Activated T-helper 2 cell treated with anti-CD3 and anti-CD28 coated beads, Interferon-gamma antibody, Interleukin-2, Interleukin-4, amounts not matched to agents 10 μg/mL and 5 μg/mL and 100 μg/mL, durations not matched to agents 14 hours and 24 hours and 36 hours (primary cell): ENCODE results near the gene HS3ST3B1. TPM values are rescaled to one million over a fixed set of nuclear protein-coding genes. Genes with fewer than 3 reads are reported as not detected.

ENCODE experiments used
- DNase-seq: peaks from one replicate; pipeline ENCODE4 v3.0.0; 2021; ENCODE audit warnings: low spot score
- H3K27ac Mint-ChIP-seq: one replicate; pipeline ENCODE4 v1.8.0; 2021; ENCODE audit warnings: mixed read lengths
- H3K27me3 Mint-ChIP-seq: one replicate; pipeline ENCODE4 v1.8.0; 2021; ENCODE audit warnings: low read depth, mixed read lengths
- H3K36me3 Mint-ChIP-seq: one replicate; pipeline ENCODE4 v1.8.0; 2021; ENCODE audit warnings: low read depth, mixed read lengths
- H3K4me1 Mint-ChIP-seq: one replicate; pipeline ENCODE4 v1.8.0; 2021; ENCODE audit warnings: low read depth, mixed read lengths
- H3K4me3 Mint-ChIP-seq: one replicate; pipeline ENCODE4 v1.8.0; 2021; ENCODE audit warnings: low read depth, mild to moderate bottlenecking, moderate library complexity, mixed read lengths
- H3K9me3 Mint-ChIP-seq: one replicate; pipeline ENCODE4 v1.8.0; 2021; ENCODE audit warnings: mixed read lengths
- intact Hi-C: fragments of 100-400 bp; cut with micrococcal nuclease; formaldehyde crosslinking; loops from one replicate; pipeline ENCODE4 v1.15.1; 2023
- total RNA-seq: library from RNA; stranded (reverse); gene quantifications from 2 replicates; pipeline ENCODE4 v1.2.3, GENCODE V29; 2022

Gene HS3ST3B1
- total RNA-seq, 1 donor from 2014 or later = 8.6 TPM

GRCh38 chr17:14354807-14355206 lies 53.9 kb downstream of the HS3ST3B1 start:
- intact Hi-C loops = no loop called here
- no peaks in the 10 kb centered on the region for H3K9me3 Mint-ChIP-seq
- no peak for DNase-seq
- H3K27ac Mint-ChIP-seq = no peak overlapping the region
- no peak overlapping the region for H3K4me3 Mint-ChIP-seq
- H3K36me3 Mint-ChIP-seq = peaks cover 6% of the 10 kb centered on the region
- H3K27me3 Mint-ChIP-seq = no peaks in the 10 kb centered on the region
- peaks cover 9% of the 10 kb centered on the region for H3K4me1 Mint-ChIP-seq

- DNase-seq = no peak
- Mint-ChIP-seq H3K27ac (no peak overlapping the region), H3K4me1 (peaks cover 9% of the 10 kb centered on the region), H3K36me3 (no peaks in the 10 kb centered on the region), H3K4me3 (no peak overlapping the region), H3K27me3 (no peaks in the 10 kb centered on the region), H3K9me3 (no peaks in the 10 kb centered on the region)
- intact Hi-C loops = no loop called here
These were observed 54.7 kb downstream of the HS3ST3B1 start for GRCh38 chr17:14355556-14355955.

- Mint-ChIP-seq H3K27ac (no peak overlapping the region), H3K4me1 (peaks cover 5% of the 10 kb centered on the region), H3K36me3 (no peaks in the 10 kb centered on the region), H3K9me3 (no peaks in the 10 kb centered on the region), H3K27me3 (no peaks in the 10 kb centered on the region), H3K4me3 (no peak overlapping the region)
- intact Hi-C loops = no loop called here
- DNase-seq = no peak
These were observed 58.5 kb downstream of the HS3ST3B1 start for GRCh38 chr17:14359163-14360020.

GRCh38 chr17:14360856-14361255 lies 60.0 kb downstream of the HS3ST3B1 start:
- no peaks in the 10 kb centered on the region for H3K36me3 Mint-ChIP-seq

GRCh38 chr17:14361470-14361869 lies 60.6 kb downstream of the HS3ST3B1 start:
- H3K4me3 Mint-ChIP-seq = no peak overlapping the region
- H3K27me3 Mint-ChIP-seq = no peaks in the 10 kb centered on the region
- intact Hi-C loops = no loop called here
- no peaks in the 10 kb centered on the region for H3K36me3 Mint-ChIP-seq
- H3K9me3 Mint-ChIP-seq = no peaks in the 10 kb centered on the region
- H3K4me1 Mint-ChIP-seq = peaks cover 5% of the 10 kb centered on the region
- H3K27ac Mint-ChIP-seq = no peak overlapping the region
- no peak for DNase-seq

More at GRCh38 chr17:14360856-14361255, 60.0 kb downstream of the HS3ST3B1 start:
- H3K27ac Mint-ChIP-seq = no peak overlapping the region
- H3K4me1 Mint-ChIP-seq = peaks cover 5% of the 10 kb centered on the region
- DNase-seq = no peak
- intact Hi-C loops = no loop called here
- H3K9me3 Mint-ChIP-seq = no peaks in the 10 kb centered on the region
- no peaks in the 10 kb centered on the region for H3K27me3 Mint-ChIP-seq
- no peak overlapping the region for H3K4me3 Mint-ChIP-seq

- Mint-ChIP-seq H3K9me3 (no peaks in the 10 kb centered on the region), H3K27me3 (no peaks in the 10 kb centered on the region), H3K36me3 (no peaks in the 10 kb centered on the region), H3K4me1 (peaks cover 5% of the 10 kb centered on the region), H3K27ac (no peak overlapping the region), H3K4me3 (no peak overlapping the region)
- intact Hi-C loops = no loop called here
- DNase-seq = no peak
These were observed 61.1 kb downstream of the HS3ST3B1 start for GRCh38 chr17:14361945-14362508.

GRCh38 chr17:14366199-14366598 lies 65.3 kb downstream of the HS3ST3B1 start:
- Mint-ChIP-seq H3K36me3 (no peaks in the 10 kb centered on the region), H3K9me3 (no peaks in the 10 kb centered on the region), H3K4me3 (no peak overlapping the region), H3K27ac (no peak overlapping the region), H3K27me3 (no peaks in the 10 kb centered on the region), H3K4me1 (no peaks in the 10 kb centered on the region)
- no peak for DNase-seq
- intact Hi-C loops = no loop called here

GRCh38 chr17:14372461-14372860 lies 71.6 kb downstream of the HS3ST3B1 start:
- intact Hi-C loops = no loop called here
- Mint-ChIP-seq H3K27me3 (peaks cover 1% of the 10 kb centered on the region), H3K9me3 (no peaks in the 10 kb centered on the region), H3K27ac (no peak overlapping the region), H3K4me1 (no peaks in the 10 kb centered on the region), H3K36me3 (no peaks in the 10 kb centered on the region), H3K4me3 (no peak overlapping the region)
- DNase-seq = no peak

GRCh38 chr17:14372905-14373613 lies 72.2 kb downstream of the HS3ST3B1 start:
- intact Hi-C loops = no loop called here
- no peak overlapping the region for H3K27ac Mint-ChIP-seq
- no peaks in the 10 kb centered on the region for H3K4me1 Mint-ChIP-seq
- no peaks in the 10 kb centered on the region for H3K9me3 Mint-ChIP-seq
- H3K4me3 Mint-ChIP-seq = no peak overlapping the region
- no peaks in the 10 kb centered on the region for H3K36me3 Mint-ChIP-seq
- H3K27me3 Mint-ChIP-seq = peaks cover 1% of the 10 kb centered on the region
- no peak for DNase-seq

- Mint-ChIP-seq H3K4me3 (no peak overlapping the region), H3K4me1 (no peaks in the 10 kb centered on the region), H3K27me3 (peaks cover 1% of the 10 kb centered on the region), H3K36me3 (no peaks in the 10 kb centered on the region), H3K9me3 (no peaks in the 10 kb centered on the region), H3K27ac (no peak overlapping the region)
- intact Hi-C loops = no loop called here
- no peak for DNase-seq
These were observed 72.9 kb downstream of the HS3ST3B1 start for GRCh38 chr17:14373614-14374259.

GRCh38 chr17:14374268-14374667 lies 73.4 kb downstream of the HS3ST3B1 start:
- intact Hi-C loops = no loop called here
- H3K9me3 Mint-ChIP-seq = no peaks in the 10 kb centered on the region

GRCh38 chr17:14376666-14377065 lies 75.8 kb downstream of the HS3ST3B1 start:
- no peaks in the 10 kb centered on the region for H3K36me3 Mint-ChIP-seq
- H3K27me3 Mint-ChIP-seq = peaks cover 1% of the 10 kb centered on the region
- no peak overlapping the region for H3K4me3 Mint-ChIP-seq
- no peak overlapping the region for H3K27ac Mint-ChIP-seq
- no peak for DNase-seq
- H3K4me1 Mint-ChIP-seq = no peaks in the 10 kb centered on the region
- intact Hi-C loops = no loop called here
- H3K9me3 Mint-ChIP-seq = no peaks in the 10 kb centered on the region

More at GRCh38 chr17:14374268-14374667, 73.4 kb downstream of the HS3ST3B1 start:
- Mint-ChIP-seq H3K27me3 (peaks cover 1% of the 10 kb centered on the region), H3K36me3 (no peaks in the 10 kb centered on the region), H3K4me1 (no peaks in the 10 kb centered on the region), H3K27ac (no peak overlapping the region), H3K4me3 (no peak overlapping the region)
- no peak for DNase-seq
